ENCODE measurements around the gene HOXC12.

- no peak for TF ChIP-seq CTCF (IDR thresholded peaks at IDR 0.05; ENCODE audit: low read length)
- no peak for TF ChIP-seq EZH2 (IDR thresholded peaks at IDR 0.05; ENCODE audit: borderline replicate concordance, low read length)
These were observed 11.9 kb downstream of the HOXC12 start for GRCh38 chr12:53966385-53967133.

Measured in OCI-LY1 (cell line).